ENCODE measurements around the gene CNTNAP2.

The CNTNAP2 gene

DNA sequence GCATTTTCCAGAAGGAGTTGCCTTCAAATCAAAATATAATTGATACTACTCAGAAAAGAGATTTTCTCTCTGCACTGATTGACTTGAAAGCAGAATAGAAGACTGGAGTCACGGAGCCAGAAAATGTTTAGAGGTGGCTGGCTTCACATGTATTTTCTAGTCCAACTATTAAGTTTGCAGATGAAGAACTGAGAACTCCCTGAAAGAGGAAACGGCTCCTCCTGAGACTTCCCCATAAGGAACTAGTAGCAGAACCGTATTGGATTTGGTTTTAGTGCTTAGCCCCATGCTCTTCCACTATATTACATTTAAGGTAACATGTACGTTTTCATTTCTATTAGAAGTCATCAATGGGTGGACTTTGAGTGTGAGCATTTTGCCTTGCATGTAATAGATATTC lies 946.3 kb downstream of the CNTNAP2 start:
- no peak for TF ChIP-seq EZH2 (IDR thresholded peaks at IDR 0.05; ENCODE audit: borderline replicate concordance, low read depth, low read length, severe bottlenecking)
- TF ChIP-seq, protein P1, sequence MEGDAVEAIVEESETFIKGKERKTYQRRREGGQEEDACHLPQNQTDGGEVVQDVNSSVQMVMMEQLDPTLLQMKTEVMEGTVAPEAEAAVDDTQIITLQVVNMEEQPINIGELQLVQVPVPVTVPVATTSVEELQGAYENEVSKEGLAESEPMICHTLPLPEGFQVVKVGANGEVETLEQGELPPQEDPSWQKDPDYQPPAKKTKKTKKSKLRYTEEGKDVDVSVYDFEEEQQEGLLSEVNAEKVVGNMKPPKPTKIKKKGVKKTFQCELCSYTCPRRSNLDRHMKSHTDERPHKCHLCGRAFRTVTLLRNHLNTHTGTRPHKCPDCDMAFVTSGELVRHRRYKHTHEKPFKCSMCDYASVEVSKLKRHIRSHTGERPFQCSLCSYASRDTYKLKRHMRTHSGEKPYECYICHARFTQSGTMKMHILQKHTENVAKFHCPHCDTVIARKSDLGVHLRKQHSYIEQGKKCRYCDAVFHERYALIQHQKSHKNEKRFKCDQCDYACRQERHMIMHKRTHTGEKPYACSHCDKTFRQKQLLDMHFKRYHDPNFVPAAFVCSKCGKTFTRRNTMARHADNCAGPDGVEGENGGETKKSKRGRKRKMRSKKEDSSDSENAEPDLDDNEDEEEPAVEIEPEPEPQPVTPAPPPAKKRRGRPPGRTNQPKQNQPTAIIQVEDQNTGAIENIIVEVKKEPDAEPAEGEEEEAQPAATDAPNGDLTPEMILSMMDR (IDR thresholded peaks at IDR 0.05; ENCODE audit: borderline replicate concordance, extremely low read depth, low read length, poor library complexity, severe bottlenecking), result no peak
- DNase-seq (no peak), ATAC-seq (ENCODE audit: insufficient read depth, low read depth) (no peak)
- Histone ChIP-seq H3K79me2 (ENCODE audit: insufficient read depth, low read length) (no peaks in the 10 kb centered on the region), H3K27ac (ENCODE audit: low read length) (no peak overlapping the region), H3K9me3 (ENCODE audit: insufficient read depth, low read length, severe bottlenecking) (no peaks in the 10 kb centered on the region), H3K36me3 (ENCODE audit: insufficient read depth, low read length) (no peaks in the 10 kb centered on the region), H4K20me1 (ENCODE audit: insufficient read depth, low read length) (no peaks in the 10 kb centered on the region), H3K27me3 (ENCODE audit: insufficient read depth, low read length, poor library complexity) (no peaks in the 10 kb centered on the region), H3K4me3 (ENCODE audit: low read depth in 1 of 2, low read length in 2 of 2) (no peak overlapping the region), H3K4me2 (ENCODE audit: insufficient read depth, low read length) (no peak overlapping the region), H3K9ac (ENCODE audit: low read depth, low read length) (no peak overlapping the region), H3K4me1 (ENCODE audit: insufficient read depth, low read length) (no peaks in the 10 kb centered on the region), H2AFZ (ENCODE audit: low read depth, low read length) (no peak overlapping the region)

DNA sequence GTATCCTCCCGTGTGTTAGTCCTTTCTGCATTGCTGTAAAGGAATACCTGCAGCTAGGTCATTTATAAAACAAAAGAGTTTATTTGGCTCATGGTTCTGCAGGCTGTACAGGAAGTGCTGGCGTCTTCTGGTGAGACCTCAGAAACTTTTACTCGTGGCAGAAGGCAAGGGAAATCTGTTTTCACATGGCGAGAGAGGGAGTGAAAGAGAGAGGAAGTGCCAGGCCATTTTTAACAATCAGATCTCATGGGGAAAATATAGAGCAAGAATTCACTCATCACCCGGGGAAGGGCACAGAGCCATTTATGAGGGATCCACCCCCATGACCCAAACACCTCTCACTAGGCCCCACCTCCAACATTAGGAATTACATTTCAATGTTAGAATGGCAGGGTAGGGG lies 952.2 kb downstream of the CNTNAP2 start:
- TF ChIP-seq, protein P1 (IDR thresholded peaks at IDR 0.05; ENCODE audit: borderline replicate concordance, extremely low read depth, low read length, poor library complexity, severe bottlenecking), result no peak
- TF ChIP-seq EZH2 (IDR thresholded peaks at IDR 0.05; ENCODE audit: borderline replicate concordance, low read depth, low read length, severe bottlenecking), result no peak
- no peak for ATAC-seq (ENCODE audit: insufficient read depth, low read depth)
- Histone ChIP-seq H3K27me3 (ENCODE audit: insufficient read depth, low read length, poor library complexity) (no peaks in the 10 kb centered on the region), H3K9me3 (ENCODE audit: insufficient read depth, low read length, severe bottlenecking) (no peaks in the 10 kb centered on the region), H3K79me2 (ENCODE audit: insufficient read depth, low read length) (no peaks in the 10 kb centered on the region), H2AFZ (ENCODE audit: low read depth, low read length) (no peak overlapping the region), H3K9ac (ENCODE audit: low read depth, low read length) (no peak overlapping the region), H3K4me1 (ENCODE audit: insufficient read depth, low read length) (no peaks in the 10 kb centered on the region), H3K36me3 (ENCODE audit: insufficient read depth, low read length) (no peaks in the 10 kb centered on the region), H3K4me3 (ENCODE audit: low read depth in 1 of 2, low read length in 2 of 2) (no peak overlapping the region), H3K27ac (ENCODE audit: low read length) (no peak overlapping the region), H3K4me2 (ENCODE audit: insufficient read depth, low read length) (no peak overlapping the region), H4K20me1 (ENCODE audit: insufficient read depth, low read length) (no peaks in the 10 kb centered on the region)
- no peak for DNase-seq

DNA sequence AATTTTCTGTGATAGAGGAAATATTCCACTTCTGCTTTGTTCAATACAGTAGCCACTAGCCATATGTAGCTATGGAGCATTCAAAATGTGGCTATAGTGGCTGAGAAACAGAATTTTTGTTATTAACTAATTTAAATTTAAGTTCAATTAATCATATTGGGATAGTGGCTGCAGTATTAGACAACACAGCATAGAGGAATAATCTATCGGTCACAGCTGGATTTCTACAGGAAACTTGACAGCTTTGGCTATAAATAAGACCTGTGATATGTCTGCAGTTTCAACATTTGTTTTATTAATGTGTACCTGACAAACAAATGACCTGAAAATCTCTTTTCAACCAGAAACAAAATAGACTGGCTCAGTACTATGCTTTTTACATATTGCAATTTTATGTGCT lies 953.2 kb downstream of the CNTNAP2 start:
- no peak for ATAC-seq (ENCODE audit: insufficient read depth, low read depth)

More for the DNA sequence above, 953.2 kb downstream of the CNTNAP2 start:
- Histone ChIP-seq H3K36me3 (ENCODE audit: insufficient read depth, low read length) (no peaks in the 10 kb centered on the region), H3K4me3 (ENCODE audit: low read depth in 1 of 2, low read length in 2 of 2) (no peak overlapping the region), H2AFZ (ENCODE audit: low read depth, low read length) (no peak overlapping the region), H3K4me1 (ENCODE audit: insufficient read depth, low read length) (no peaks in the 10 kb centered on the region), H3K9ac (ENCODE audit: low read depth, low read length) (no peak overlapping the region), H3K27me3 (ENCODE audit: insufficient read depth, low read length, poor library complexity) (no peaks in the 10 kb centered on the region), H3K4me2 (ENCODE audit: insufficient read depth, low read length) (no peak overlapping the region), H3K79me2 (ENCODE audit: insufficient read depth, low read length) (no peaks in the 10 kb centered on the region), H3K27ac (ENCODE audit: low read length) (no peak overlapping the region), H3K9me3 (ENCODE audit: insufficient read depth, low read length, severe bottlenecking) (no peaks in the 10 kb centered on the region), H4K20me1 (ENCODE audit: insufficient read depth, low read length) (no peaks in the 10 kb centered on the region)
- DNase-seq, result no peak
- TF ChIP-seq, protein P1 (IDR thresholded peaks at IDR 0.05; ENCODE audit: borderline replicate concordance, extremely low read depth, low read length, poor library complexity, severe bottlenecking), result no peak
- TF ChIP-seq EZH2 (IDR thresholded peaks at IDR 0.05; ENCODE audit: borderline replicate concordance, low read depth, low read length, severe bottlenecking), result no peak
